WTC11 (cell line): ENCODE measurements around the gene MED15. TPM values are rescaled to one million over a fixed set of nuclear protein-coding genes. Genes with fewer than 3 reads are reported as not detected.

Experiments
- ATAC-seq: fragments of 200-7000 bp; cut with Tn5 transposase; 2 replicates; pipeline ENCODE4 v1.10.0; 2021; ENCODE audit warnings: mild to moderate bottlenecking, moderate library complexity
- CTCF ChIA-PET: fragments of 300-600 bp; sonication (Branson Sonifier 250); formaldehyde crosslinking; loops from one replicate; lab custom pipeline; 2021; ENCODE audit warnings: antibody characterized with exemption; lab: Charles Lee
- POLR2A ChIA-PET: fragments of 350-600 bp; sonication (Branson Sonifier 250); formaldehyde crosslinking; loops from one replicate; lab custom pipeline; 2021; ENCODE audit warnings: antibody characterized with exemption; lab: Charles Lee
- DNase-seq: peaks from one replicate; pipeline ENCODE4 v3.0.0; 2021; ENCODE audit warnings: low spot score
- H3K27ac Mint-ChIP-seq: 2 replicates; pipeline ENCODE4 v1.8.0; 2021; ENCODE audit warnings: mixed read lengths
- H3K27me3 Mint-ChIP-seq: 2 replicates; pipeline ENCODE4 v1.8.0; 2021; ENCODE audit warnings: low read depth, mild to moderate bottlenecking, moderate library complexity, mixed read lengths
- H3K36me3 Mint-ChIP-seq: 2 replicates; pipeline ENCODE4 v1.8.0; 2021; ENCODE audit warnings: mixed read lengths
- H3K4me1 Mint-ChIP-seq: 2 replicates; pipeline ENCODE4 v1.8.0; 2022; ENCODE audit warnings: mixed read lengths
- H3K4me3 Mint-ChIP-seq: 2 replicates; pipeline ENCODE4 v1.8.0; 2021; ENCODE audit warnings: mild to moderate bottlenecking, moderate library complexity, mixed read lengths
- H3K9me3 Mint-ChIP-seq: 2 replicates; pipeline ENCODE4 v1.8.0; 2021; ENCODE audit warnings: mixed read lengths
- ATF1 ChIP-seq: sonication (generic); formaldehyde crosslinking; IDR thresholded peaks from 2 replicates; pipeline ENCODE4 v1.8.1; 2023; ENCODE audit warnings: mild to moderate bottlenecking, moderate library complexity, missing genetic modification reagents
- CDX4 ChIP-seq: fragments of 250-450 bp; sonication (Bioruptor Pico); IDR thresholded peaks from 2 replicates; pipeline ENCODE4 v1.9.0; 2021; ENCODE audit warnings: moderate library complexity, mild to moderate bottlenecking, inconsistent platforms, borderline replicate concordance
- FOXJ3 ChIP-seq: sonication (generic); formaldehyde crosslinking; IDR thresholded peaks from 2 replicates; pipeline ENCODE4 v1.9.0; 2021; ENCODE audit warnings: missing genetic modification reagents, mild to moderate bottlenecking, borderline replicate concordance
- GRHL2 ChIP-seq: fragments of 250-450 bp; sonication (Bioruptor Pico); IDR thresholded peaks from 2 replicates; pipeline ENCODE4 v1.8.0; 2022; ENCODE audit warnings: mild to moderate bottlenecking, moderate library complexity; ENCODE audit not compliant: insufficient replicate concordance, severe bottlenecking
- IRF1 ChIP-seq: sonication (generic); formaldehyde crosslinking; IDR thresholded peaks from 2 replicates; pipeline ENCODE4 v1.8.0; 2023; ENCODE audit warnings: missing genetic modification reagents
- MXD4 ChIP-seq: fragments of 250-450 bp; sonication (Bioruptor Pico); IDR thresholded peaks from 2 replicates; pipeline ENCODE4 v1.8.0; 2021; ENCODE audit warnings: mild to moderate bottlenecking, moderate library complexity, borderline replicate concordance
- NR1H2 ChIP-seq: sonication (generic); formaldehyde crosslinking; IDR thresholded peaks from 2 replicates; pipeline ENCODE4 v1.9.0; 2021; ENCODE audit warnings: mild to moderate bottlenecking, moderate library complexity, missing genetic modification reagents
- PREB ChIP-seq: sonication (generic); formaldehyde crosslinking; IDR thresholded peaks from 2 replicates; pipeline ENCODE4 v1.8.1; 2022; ENCODE audit warnings: mild to moderate bottlenecking, missing genetic modification reagents, moderate library complexity, borderline replicate concordance
- PRRX2 ChIP-seq: fragments of 250-450 bp; sonication (Bioruptor Pico); IDR thresholded peaks from 2 replicates; pipeline ENCODE4 v1.8.0; 2021; ENCODE audit warnings: mild to moderate bottlenecking
- SP1 ChIP-seq: sonication (generic); formaldehyde crosslinking; conservative IDR thresholded peaks from 2 replicates; pipeline ENCODE4 v1.8.1; 2022; ENCODE audit warnings: missing genetic modification reagents
- STAT6 ChIP-seq: sonication (generic); formaldehyde crosslinking; conservative IDR thresholded peaks from 2 replicates; pipeline ENCODE4 v1.8.1; 2023; ENCODE audit warnings: mild to moderate bottlenecking, low read depth, missing genetic modification reagents, moderate library complexity
- ZNF281 ChIP-seq: sonication (generic); formaldehyde crosslinking; IDR thresholded peaks from 2 replicates; pipeline ENCODE4 v1.8.0; 2023; ENCODE audit warnings: mild to moderate bottlenecking, missing genetic modification reagents
- ZNF425 ChIP-seq: fragments of 250-450 bp; sonication (Bioruptor Pico); conservative IDR thresholded peaks from 2 replicates; pipeline ENCODE4 v1.9.0; 2021; ENCODE audit warnings: mild to moderate bottlenecking
- total RNA-seq: library from RNA; stranded (reverse); gene quantifications from 3 replicates; pipeline ENCODE4 v1.2.3, GENCODE V29; 2021

Gene MED15
- total RNA-seq, 1 experiment from 2014 or later = 67.7 TPM

GRCh38 chr22:20577549-20577975 is 70.2 kb downstream of the MED15 start (continued):
- no peak for TF ChIP-seq PREB (CRISPR knock-in tag)
- no peak for TF ChIP-seq SP1 (CRISPR knock-in tag)
- no peak for TF ChIP-seq IRF1 (CRISPR knock-in tag)
- TF ChIP-seq ZNF425 (CRISPR knock-in tag) = no peak
- no peak for TF ChIP-seq MXD4

GRCh38 chr22:20578192-20578591 is 70.8 kb downstream of the MED15 start:
- Mint-ChIP-seq H3K4me3 (no peak overlapping the region), H3K27me3 (no peaks in the 10 kb centered on the region), H3K36me3 (peaks cover 24% of the 10 kb centered on the region), H3K4me1 (no peaks in the 10 kb centered on the region), H3K27ac (no peak overlapping the region), H3K9me3 (no peaks in the 10 kb centered on the region)
- TF ChIP-seq PRRX2 (CRISPR knock-in tag) (no peak), CDX4 (no peak), STAT6 (CRISPR knock-in tag) (no peak), FOXJ3 (CRISPR knock-in tag) (no peak), GRHL2 (CRISPR knock-in tag) (no peak), ATF1 (CRISPR knock-in tag) (no peak), ZNF281 (CRISPR knock-in tag) (no peak), NR1H2 (CRISPR knock-in tag) (no peak)
- ChIA-PET POLR2A (no interaction called here), CTCF (interaction anchor here (0.6 to 2.6 kb wide), 3 partner anchors 14 to 1068 kb away, joined by 3 to 12 read pairs (median 3); no protein-coding TSS in a partner anchor)
- DNase-seq = no peak
- ATAC-seq = no peak
